GM12891 (cell line): ENCODE measurements around the gene TRIM37.

Experiments
- PAX5 ChIP-seq: IDR thresholded peaks from 2 replicates; pipeline ENCODE4 v1.6.1; 2011; ENCODE audit warnings: low read length, moderate library complexity, mild to moderate bottlenecking; ENCODE audit not compliant: insufficient read depth, severe bottlenecking
- POLR2AphosphoS5 ChIP-seq: IDR thresholded peaks from 2 replicates; pipeline ENCODE4 v1.6.1; 2011; ENCODE audit warnings: low read depth, low read length, control low read depth

DNA sequence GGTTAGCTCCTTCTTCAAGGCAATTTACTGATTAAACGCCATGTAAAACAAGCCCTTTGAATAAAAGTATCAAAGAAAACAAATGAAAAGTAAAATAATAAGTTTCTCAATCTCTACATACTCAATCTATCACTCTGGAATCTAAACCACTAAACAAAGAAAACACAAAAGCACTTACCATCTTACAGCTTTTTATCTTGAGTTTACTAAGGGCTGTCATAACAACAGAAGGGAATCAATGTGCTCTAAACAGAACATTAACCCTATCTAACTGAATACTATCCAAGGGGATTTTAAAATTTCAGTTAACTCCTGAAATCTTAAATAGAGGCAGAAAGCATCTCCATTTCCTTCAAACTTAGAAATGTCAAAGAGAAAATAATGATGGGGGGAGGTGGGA lies 44.9 kb upstream of the TRIM37 start:
- TF ChIP-seq POLR2AphosphoS5 (no peak), PAX5 (no peak)
